A204.1 (cell line): ENCODE data around the gene CALD1.
A peak's percentile ranks its signal among the peaks of the same experiment; 100 is the strongest.

Experiments used
- FAIRE-seq: peaks from 2 replicates; lab custom pipeline; 2012; peaks lifted over from hg19 to GRCh38; lab: Jason Lieb, UNC

Gene CALD1

GRCh38 chr7:134859783-134860182, 80.3 kb downstream of the CALD1 start:
- FAIRE-seq = no peak

GRCh38 chr7:134865001-134865845, 85.8 kb downstream of the CALD1 start:
- no peak for FAIRE-seq

- no peak for FAIRE-seq
Observed at GRCh38 chr7:134866617-134867016, 87.2 kb downstream of the CALD1 start.

DNA sequence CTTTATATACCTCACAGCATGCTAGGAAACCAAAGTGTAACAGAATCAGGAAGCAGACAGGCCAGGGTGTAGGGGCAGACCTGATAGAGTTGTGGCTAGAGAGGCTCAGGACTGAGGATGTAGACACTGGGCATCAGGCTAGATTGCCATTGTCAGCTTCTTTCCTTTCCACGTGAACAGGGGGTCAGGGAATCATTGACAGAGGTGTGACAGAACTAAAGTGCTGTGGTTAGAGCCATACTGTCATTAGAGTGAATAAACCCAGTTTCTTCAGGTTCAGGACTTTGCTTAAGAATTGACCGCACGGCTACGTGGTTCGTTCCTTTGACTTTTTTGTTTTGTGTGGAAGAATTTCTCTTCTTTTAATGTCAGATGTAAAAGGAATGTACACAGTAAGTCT, 90.7 kb downstream of the CALD1 start:
- FAIRE-seq = no peak

- no peak for FAIRE-seq
Observed at GRCh38 chr7:134870781-134871180, 91.3 kb downstream of the CALD1 start.

GRCh38 chr7:134873253-134873652, 93.8 kb downstream of the CALD1 start:
- no peak for FAIRE-seq

DNA sequence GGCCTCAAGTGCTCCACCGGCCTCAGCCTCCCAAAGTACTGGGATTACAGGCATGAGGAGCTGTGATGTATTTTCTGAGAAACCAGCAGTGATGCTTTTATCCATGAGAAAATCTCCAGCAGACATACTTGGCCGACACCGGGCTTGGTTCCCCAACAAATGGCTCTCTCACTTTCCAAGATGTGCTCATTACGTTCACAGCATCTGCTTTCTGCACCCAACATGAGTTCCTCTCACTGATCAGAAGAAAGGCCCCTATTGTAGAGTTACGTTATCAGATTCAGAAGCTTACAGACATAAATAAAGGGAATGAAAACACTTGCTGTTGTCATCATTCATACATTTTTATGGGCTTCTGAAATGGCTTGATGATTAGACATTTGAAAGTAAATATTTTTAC, 95.0 kb downstream of the CALD1 start:
- FAIRE-seq = no peak

DNA sequence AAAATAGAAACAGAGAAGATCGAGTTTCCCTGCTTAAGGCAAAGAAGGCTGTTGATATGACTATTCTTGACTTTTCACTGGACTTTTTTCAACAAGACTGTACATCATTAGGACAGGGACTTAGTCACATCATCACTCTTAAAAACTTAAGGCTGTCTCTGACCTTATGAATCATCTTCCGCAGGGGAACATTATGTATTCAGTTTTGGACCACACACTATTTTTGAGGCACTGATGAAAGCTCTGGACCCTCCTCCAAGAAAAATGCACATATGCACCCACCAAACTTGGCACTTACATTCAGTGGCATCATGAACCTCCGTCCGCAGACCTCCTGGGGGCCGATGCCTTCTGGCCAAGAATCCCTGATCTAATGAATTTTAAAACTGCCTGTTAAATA, 96.4 kb downstream of the CALD1 start:
- no peak for FAIRE-seq

DNA sequence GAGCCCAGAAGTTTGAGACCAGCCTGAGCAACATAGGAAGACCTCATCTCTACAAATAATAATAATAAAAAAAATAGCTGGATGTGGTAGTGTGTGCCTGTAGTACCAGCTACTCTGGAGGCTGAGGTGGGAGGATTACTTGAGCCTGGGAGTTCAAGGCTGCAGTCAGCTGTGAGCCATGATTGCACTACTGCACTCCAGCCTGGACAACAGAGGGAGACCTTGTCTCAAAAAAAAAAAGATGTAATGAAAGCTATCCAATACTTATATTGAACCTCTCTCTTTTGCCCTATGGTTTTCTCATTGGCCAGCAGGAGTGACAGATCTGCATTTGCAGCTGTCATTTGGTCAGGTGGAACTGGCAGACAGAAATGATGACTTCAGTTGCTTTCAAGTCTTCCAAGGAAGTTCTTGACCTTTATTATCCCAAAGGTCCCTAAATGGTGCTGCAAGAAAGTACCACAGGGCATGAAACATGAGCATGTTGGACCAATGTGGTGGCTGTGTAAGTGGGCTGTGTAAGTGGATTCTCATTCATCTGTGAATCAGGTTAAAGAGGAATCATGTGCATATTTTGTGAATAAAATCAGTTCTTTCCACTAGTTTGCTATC, 99.4 kb downstream of the CALD1 start:
- FAIRE-seq = no peak

DNA sequence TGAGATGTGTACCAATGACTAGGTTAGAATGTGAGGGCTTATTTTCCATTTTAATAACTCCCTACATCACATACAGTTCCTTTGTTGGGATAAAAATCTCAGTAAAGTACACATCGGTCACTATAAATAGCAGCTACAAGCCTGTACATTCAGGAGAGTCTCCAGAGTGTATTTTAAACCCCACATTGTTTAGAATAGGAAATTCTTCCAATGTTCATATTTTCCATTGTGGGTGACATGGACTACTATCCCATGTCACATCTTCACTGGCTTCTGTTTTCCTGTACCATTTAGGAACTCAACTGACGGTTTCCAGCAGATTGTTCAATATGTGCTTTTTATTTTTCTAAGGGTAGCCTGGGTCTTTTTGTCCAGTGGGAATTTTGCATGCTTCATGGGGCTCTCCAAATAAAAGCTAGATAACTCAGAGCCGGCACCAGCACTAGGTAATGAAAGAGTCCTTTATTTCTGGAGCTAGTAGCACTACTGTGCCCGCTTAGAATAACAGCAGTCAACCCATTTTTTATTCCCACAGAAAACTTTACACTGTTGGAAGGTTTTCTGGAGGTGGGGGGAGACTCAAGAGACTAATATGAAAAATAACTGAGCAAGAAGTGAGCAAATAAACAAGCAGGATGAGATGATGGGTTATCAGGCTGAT, 100.5 kb downstream of the CALD1 start:
- FAIRE-seq = no peak

GRCh38 chr7:134882481-134882880, 103.0 kb downstream of the CALD1 start:
- no peak for FAIRE-seq

- no peak for FAIRE-seq
Observed at GRCh38 chr7:134885967-134886352, 106.5 kb downstream of the CALD1 start.

DNA sequence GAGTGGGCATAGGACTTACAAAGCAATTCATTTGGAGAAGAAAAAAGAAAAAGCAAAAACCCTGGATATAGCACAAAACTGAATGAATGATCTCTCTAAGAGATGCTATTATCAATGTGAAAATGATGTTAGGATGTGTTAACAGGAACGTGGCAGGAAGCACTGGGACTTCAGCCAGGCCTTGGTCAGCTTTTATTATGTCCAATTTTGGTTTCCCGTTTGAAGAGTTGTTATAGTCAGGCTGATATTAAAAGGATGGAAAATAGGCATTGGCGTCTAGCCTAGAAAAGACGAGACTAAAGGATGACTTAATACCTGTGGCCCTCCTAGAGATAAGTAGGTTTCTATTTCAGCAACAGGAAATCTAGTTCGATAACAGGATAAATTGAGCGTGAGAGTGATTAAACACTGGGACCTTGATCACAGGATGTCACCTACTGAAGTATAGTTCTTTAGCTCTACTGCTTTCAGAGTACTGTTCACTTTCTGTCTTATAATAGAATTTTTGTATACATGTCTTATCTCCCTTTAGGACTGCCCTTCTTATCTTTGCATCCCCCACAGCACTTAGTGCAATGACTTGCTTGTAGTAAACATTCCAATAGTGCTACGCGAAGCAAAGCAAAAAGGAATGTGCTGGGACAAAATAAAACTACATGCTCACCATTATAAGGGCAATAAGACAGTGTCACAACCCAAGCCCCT, 107.1 kb downstream of the CALD1 start:
- no peak for FAIRE-seq

DNA sequence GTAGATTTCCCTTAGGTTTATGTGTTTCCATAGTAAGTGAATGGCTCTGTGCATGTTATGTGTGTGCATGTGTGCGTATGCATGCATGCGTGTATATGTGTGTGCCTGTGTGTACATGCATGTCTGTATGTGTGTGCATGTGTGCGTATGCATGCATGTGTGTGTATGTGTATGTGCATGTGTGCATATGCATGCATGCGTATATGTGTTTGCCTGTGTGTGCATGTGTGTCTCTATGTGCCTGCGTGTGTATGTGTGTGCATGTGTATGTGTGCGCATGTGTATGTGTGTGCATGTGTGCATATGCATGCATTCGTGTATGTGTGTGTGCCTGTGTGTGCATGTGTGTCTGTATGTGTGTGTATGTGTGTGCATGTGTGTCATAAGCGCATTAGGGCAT, 108.1 kb downstream of the CALD1 start:
- no peak for FAIRE-seq

DNA sequence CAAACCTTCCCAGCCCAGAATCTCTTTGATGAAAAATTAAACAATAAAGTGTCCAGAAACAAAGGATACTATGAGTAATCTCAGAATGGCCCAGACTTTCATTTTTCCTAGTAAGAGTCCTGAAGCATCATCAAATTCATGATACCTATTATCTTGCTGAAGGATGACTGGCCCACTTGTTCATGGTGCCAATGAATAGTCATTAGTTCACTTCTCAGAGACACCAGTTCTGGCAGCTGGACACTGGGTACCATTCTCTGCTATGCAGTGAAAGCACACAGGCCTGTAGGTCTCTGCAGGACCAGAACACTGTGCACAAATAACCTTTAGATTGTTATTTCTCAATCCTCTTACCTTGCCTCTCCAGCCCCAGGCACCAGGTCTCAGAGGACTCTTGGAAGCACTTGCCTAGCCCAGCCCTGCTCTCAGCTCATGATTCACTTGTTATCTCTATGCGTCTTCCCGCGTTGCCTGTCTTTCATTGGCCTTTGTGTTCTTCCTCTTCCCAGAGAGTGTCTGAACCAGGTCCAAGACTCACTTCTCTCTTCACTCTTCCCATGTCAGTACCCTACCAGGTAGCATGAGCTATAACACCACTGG, 108.8 kb downstream of the CALD1 start:
- no peak for FAIRE-seq

DNA sequence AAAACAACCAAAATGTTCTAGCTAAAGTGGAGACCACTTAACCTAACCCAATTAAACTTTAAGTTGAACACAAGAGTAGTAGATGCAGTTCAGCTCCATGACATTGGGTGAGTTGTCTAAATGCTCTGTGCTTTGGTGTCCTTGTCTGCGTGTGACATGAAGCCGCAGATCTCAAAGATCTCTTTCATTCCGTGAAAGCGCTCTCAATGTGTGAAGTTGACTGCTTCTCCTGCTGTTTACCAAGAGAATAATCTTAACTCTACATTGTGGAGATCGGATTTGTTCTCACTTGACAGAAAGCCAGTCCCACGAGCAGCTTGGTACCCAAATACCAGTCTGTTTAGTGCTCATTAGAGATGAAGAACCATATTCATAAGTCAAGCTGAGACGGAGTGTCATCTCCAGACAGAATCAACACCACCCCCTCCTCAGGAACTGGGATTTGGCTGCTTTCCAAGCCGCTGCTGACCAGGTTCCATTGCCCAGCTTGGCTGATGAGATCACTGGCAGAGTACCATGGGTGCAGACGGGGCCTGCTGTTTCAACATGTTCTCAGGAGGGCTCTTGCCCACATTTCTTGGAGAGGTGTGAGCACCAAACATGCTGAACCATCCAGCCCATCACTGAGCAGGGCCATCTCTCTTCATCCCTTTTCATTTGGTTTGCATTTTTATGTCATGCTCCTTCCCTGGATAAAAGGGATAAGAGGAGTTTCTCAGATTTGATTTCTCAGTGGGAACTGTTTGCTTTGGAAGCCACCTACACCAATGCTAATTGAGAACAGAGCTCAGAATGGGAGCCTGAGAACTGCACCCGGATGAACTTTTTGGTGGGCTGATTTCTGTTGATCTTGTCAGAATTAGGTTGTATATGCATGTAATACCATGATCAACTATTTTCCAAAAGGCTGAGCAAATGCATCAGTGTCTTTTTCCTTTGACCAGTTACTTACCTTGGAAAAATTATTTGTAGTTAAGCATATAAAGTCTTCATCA, 111.1 kb downstream of the CALD1 start:
- no peak for FAIRE-seq

DNA sequence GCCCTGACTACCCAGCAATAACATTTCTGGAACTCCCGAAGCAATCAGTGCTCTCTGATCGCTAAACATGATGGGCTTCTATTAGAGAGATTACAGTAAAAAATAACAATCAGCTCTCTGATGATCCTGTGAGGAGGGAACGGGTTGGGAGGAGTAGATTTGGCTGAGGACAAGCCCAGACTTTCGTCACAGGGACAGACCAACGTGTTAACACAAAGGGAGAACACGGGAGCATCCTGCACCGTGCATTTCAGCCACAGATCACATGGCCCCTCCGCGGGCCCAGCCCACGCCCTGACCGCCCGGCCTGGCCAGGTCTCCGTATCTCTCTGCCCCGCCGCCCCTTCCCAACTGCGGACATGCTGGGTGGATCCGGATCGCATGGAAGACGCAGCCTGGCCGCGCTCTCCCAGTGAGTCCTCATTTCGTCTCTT, 111.8 kb downstream of the CALD1 start:
- peak; percentile 94 for FAIRE-seq

DNA sequence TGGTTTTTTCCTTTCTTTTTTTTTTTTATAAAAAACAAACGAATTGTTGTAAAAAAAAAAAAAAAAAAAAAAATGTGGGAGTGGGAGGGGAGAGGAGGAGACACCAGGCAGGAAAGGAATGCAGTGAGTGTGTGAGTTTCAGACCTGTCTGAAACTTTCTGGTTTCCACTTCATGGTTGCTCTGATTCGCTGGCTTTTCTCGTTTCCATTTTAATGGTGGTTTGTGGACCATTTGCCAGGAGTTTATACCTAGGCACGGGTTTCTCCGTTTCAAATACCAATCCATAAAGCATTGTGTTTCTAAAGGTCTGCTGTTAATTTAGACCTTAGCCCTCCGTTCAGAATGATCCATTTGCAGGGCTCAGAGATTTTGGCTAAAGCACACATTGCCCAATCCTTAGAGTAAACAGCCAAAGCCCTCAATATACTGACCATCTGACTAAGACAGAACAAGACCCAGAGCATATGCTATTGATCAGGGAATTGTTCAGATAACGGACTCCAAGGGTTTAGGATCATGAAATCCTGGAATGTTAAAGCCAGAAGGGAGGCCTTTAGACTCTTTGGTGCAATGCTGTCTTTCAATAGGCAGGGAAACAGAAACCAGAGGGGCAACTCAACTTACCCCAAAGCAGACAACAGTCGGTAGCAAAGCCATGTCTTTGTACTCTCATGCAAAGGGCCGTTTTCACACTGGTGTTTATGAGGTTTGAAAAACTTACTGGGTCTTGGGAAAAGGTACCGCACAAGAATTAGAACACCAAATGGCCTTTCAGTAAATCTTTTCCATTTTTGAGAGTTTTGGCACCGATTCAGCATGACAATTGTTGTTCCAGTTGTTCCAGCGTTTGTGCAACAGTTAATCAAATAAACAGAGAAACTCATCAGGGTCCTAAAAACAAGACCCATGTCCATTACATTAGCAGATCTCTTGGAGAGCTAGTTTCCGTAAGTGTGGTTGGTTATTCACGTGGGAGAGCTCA, 112.6 kb downstream of the CALD1 start:
- no peak for FAIRE-seq

DNA sequence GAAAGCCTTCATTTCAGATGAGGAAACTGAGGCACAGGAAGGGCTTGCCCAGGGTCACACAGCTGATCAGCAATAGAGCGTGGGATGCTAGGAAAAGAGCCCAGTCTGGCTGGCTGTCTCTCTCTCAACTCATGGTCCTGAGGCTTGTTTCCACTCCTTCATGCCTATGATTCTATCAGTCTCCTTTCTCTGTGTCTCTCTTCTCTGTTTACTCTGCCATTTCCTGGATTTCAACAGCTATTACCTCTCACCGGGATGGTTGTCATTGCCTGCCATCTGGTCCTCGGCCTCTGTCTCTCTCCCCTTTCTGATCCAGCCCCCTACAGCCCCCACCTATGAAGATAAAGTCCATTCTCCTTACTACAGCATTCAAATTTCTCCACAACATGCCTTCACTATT, 113.5 kb downstream of the CALD1 start:
- FAIRE-seq = no peak

- no peak for FAIRE-seq
Observed at GRCh38 chr7:134893920-134894319, 114.5 kb downstream of the CALD1 start.
